ENCODE data around the gene RHOJ. TPM values are rescaled to one million over a fixed set of nuclear protein-coding genes. Genes with fewer than 3 reads are reported as not detected.

Gene RHOJ
- total and polyA plus RNA-seq, 2 of the 13 experiments (the other 11 are each of a cell fraction or from before 2014, with no cell fraction given) = 0.22 to 1.3 TPM

- H2AFZ ChIP-seq (ENCODE audit: low read length) = no peak overlapping the region
- ATAC-seq (no peak), FAIRE-seq (no peak), DNase-seq (ENCODE audit: low spot score) (no peak)
- H4K20me1 ChIP-seq (ENCODE audit: insufficient read depth, low read length) = no peaks in the 10 kb centered on the region
- no peaks in the 10 kb centered on the region for H3K36me3 ChIP-seq (replicated peaks in 1 of 2; ENCODE audit: control insufficient read depth in 1 of 2, insufficient read depth in 2 of 2, low read length in 2 of 2)
- BruUV-seq (replicated peaks) = no TSS peak
- in situ Hi-C loops (cut with HindIII; ENCODE audit: extremely low pct_ligation_motif_present, low pct_unique_long_range_greater_than_20kb) (no loop called here), intact Hi-C loops (cut with micrococcal nuclease; ENCODE audit: unreplicated experiment) (no loop called here)
- no peaks in the 10 kb centered on the region for H3K9me3 ChIP-seq (ENCODE audit: low read length)
- no peaks in the 10 kb centered on the region for H3K4me1 ChIP-seq (ENCODE audit: insufficient read depth, low read length)
- no peak overlapping the region for H3K4me3 ChIP-seq (replicated peaks in 1 of 3; ENCODE audit: insufficient read depth in 1 of 3, low read depth in 2 of 3, low read length in 3 of 3)
- ChIA-PET POLR2A (no interaction called here), CTCF (ENCODE audit: low intra/inter-chr PET ratio, low total read pairs) (no interaction called here)
- H3K4me2 ChIP-seq (ENCODE audit: low read depth, low read length) = no peak overlapping the region
- H3K27me3 ChIP-seq (ENCODE audit: control insufficient read depth in 1 of 2, insufficient read depth in 2 of 2, low read length in 2 of 2) = peaks cover 0 to 5% of the 10 kb centered on the region in 2 experiments; a peak in 1 of 5 replicates
- no peaks in the 10 kb centered on the region for H3K79me2 ChIP-seq (ENCODE audit: insufficient read depth, low read length)
- TF ChIP-seq ZNF10 (CRISPR knock-in tag; IDR thresholded peaks at IDR 0.05; ENCODE audit: borderline replicate concordance, low read depth) = no peak
- no peak for TF ChIP-seq MLLT10 (CRISPR knock-in tag; IDR thresholded peaks at IDR 0.05)
- TF ChIP-seq CCAR2 (optimal IDR thresholded peaks at IDR 0.05; ENCODE audit: low read depth, low read length) = no peak
- TF ChIP-seq, protein P1, sequence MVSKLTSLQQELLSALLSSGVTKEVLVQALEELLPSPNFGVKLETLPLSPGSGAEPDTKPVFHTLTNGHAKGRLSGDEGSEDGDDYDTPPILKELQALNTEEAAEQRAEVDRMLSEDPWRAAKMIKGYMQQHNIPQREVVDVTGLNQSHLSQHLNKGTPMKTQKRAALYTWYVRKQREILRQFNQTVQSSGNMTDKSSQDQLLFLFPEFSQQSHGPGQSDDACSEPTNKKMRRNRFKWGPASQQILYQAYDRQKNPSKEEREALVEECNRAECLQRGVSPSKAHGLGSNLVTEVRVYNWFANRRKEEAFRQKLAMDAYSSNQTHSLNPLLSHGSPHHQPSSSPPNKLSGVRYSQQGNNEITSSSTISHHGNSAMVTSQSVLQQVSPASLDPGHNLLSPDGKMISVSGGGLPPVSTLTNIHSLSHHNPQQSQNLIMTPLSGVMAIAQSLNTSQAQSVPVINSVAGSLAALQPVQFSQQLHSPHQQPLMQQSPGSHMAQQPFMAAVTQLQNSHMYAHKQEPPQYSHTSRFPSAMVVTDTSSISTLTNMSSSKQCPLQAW (CRISPR knock-in tag; IDR thresholded peaks at IDR 0.05) = no peak
- TF ChIP-seq ZNF501 (CRISPR knock-in tag; IDR thresholded peaks at IDR 0.05) = no peak
- TF ChIP-seq IKZF5 (CRISPR knock-in tag; IDR thresholded peaks at IDR 0.05) = no peak
- TF ChIP-seq ZNF883 (CRISPR knock-in tag; IDR thresholded peaks at IDR 0.05; ENCODE audit: not compliant biosample characterization) = no peak
- TF ChIP-seq, protein P2, sequence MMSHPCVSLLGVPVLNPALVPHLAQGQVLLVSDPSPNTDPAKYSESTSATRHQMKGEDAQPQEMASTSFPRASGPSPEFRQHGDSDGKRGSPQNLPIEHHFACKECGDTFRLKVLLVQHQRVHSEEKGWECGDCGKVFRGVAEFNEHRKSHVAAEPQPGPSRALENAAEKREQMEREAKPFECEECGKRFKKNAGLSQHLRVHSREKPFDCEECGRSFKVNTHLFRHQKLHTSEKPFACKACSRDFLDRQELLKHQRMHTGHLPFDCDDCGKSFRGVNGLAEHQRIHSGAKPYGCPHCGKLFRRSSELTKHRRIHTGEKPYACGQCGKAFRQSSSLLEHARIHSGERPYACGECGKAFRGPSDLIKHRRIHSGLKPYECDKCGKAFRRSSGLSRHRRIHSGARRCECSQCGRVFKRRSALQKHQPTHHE (CRISPR knock-in tag; IDR thresholded peaks at IDR 0.05; ENCODE audit: borderline replicate concordance) = no peak
- TF ChIP-seq SIX1 (CRISPR knock-in tag; IDR thresholded peaks at IDR 0.05; ENCODE audit: borderline replicate concordance) = no peak
- no peak for TF ChIP-seq HOXA3 (CRISPR knock-in tag; IDR thresholded peaks at IDR 0.05)
- TF ChIP-seq, protein P3, sequence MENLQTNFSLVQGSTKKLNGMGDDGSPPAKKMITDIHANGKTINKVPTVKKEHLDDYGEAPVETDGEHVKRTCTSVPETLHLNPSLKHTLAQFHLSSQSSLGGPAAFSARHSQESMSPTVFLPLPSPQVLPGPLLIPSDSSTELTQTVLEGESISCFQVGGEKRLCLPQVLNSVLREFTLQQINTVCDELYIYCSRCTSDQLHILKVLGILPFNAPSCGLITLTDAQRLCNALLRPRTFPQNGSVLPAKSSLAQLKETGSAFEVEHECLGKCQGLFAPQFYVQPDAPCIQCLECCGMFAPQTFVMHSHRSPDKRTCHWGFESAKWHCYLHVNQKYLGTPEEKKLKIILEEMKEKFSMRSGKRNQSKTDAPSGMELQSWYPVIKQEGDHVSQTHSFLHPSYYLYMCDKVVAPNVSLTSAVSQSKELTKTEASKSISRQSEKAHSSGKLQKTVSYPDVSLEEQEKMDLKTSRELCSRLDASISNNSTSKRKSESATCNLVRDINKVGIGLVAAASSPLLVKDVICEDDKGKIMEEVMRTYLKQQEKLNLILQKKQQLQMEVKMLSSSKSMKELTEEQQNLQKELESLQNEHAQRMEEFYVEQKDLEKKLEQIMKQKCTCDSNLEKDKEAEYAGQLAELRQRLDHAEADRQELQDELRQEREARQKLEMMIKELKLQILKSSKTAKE (CRISPR knock-in tag; IDR thresholded peaks at IDR 0.05; ENCODE audit: borderline replicate concordance) = no peak
- no peak overlapping the region for H3K27ac ChIP-seq (ENCODE audit: extremely low read length, insufficient read depth, low read length)
- under 1% methylated on average over 7 of the region's 7 CpGs for WGBS (ENCODE audit: low lambda C conversion rate)
- no peak overlapping the region for H3K9ac ChIP-seq (ENCODE audit: insufficient read depth, low read depth, low read length)
Observed at GRCh38 chr14:63342371-63342770, 138.1 kb downstream of the RHOJ start.
